GM12874 (cell line): ENCODE data around the gene TNFRSF19.

Experiments
- CTCF ChIP-seq: IDR thresholded peaks from 2 replicates; pipeline ENCODE4 v1.5.1; 2011; ENCODE audit warnings: low read depth, mild to moderate bottlenecking, control low read depth, low read length, moderate library complexity; ENCODE audit not compliant: insufficient read depth

TNFRSF19 gene

DNA sequence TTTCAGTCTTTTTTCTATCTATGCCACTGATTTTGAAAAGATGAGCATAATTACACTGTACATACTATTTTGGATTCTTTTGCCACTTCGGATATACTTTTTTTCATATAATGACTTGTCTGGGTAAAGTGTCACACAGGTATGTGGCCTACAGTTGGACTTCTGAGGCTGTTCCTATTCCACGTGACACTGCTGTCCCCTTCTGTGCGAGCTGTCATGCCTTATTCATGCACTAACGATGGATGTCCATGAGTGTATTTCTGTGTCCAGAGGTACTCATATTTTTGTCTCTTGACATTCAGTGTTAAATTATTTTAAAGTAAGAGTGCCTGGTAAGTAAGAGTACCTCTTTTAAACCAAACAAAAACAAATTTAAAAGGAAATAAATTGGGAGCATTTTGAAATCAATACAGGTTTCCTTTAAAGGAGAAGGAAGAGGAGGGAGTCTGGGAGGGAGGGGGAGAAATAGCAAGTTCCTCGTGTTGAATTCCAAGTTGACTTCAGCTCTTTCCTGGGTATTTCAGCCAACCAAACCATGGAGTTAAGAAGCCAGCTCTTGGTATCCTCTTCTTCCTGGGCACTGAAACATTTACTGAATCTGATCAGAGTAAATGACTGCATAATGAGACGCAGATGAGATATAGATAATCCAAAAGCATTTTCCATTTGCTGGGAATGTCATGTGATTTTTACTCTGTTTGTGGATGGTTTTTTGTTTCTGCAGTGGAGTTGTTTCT lies 61.3 kb downstream of the TNFRSF19 start:
- no peak for TF ChIP-seq CTCF

DNA sequence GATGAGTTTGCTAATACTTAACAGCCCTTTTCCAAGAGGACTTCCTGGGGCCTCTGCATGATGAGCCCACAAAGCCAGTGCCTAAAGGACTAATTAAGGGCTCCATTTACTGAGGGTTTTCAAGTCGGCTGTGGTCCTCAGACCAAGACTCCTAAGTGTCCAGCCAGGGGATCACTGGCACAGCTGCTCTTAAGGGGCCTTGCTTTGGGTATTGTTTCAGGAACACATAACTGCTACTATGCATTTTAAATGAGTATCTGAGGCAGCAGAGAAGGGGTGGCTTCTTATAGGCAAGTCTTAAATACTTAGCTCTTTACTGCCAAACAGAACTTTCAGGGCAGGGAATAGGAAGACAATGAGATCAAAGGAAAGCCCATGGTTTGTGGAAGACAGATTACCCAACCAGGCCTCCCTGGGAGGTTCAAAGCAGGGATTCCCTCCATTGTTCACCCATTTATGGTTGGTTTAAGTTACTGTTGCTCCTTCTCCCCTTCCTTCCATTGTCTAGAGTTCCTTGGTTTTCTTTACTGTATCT lies 61.9 kb downstream of the TNFRSF19 start:
- TF ChIP-seq CTCF, result no peak

GRCh38 chr13:23632741-23633140 lies 62.5 kb downstream of the TNFRSF19 start:
- no peak for TF ChIP-seq CTCF

DNA sequence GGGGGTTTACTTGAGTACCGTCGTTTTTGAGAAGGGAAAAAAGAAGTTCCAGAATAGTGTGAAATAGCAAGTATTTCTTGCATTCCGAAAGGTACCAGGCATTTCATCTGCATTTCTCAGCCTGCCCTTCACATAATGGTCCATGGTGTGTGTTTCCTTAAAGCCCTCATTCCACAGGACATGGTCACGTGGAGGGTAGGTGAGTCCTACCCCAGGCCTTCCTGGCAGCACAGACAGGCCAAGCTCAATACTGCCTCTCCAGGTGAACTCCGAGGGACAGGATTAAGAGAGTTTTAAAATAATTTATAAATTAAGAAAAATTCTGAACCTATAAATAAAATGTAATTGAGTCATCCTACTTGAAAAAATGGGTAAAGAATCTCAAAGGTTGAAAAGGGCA lies 64.7 kb downstream of the TNFRSF19 start:
- no peak for TF ChIP-seq CTCF

- TF ChIP-seq CTCF, result no peak
Observed at GRCh38 chr13:23636360-23636759, 66.1 kb downstream of the TNFRSF19 start.

GRCh38 chr13:23637829-23638228 lies 67.6 kb downstream of the TNFRSF19 start:
- no peak for TF ChIP-seq CTCF

- no peak for TF ChIP-seq CTCF
Observed at GRCh38 chr13:23639674-23640073, 69.5 kb downstream of the TNFRSF19 start.
